Body of pancreas (tissue), 4 donors: ENCODE measurements around the gene TMEM91.
"Not testable (repeated sequence)": the region's sequence is repeated elsewhere in the genome, so short reads cannot be mapped to it uniquely, and the experiment has no call there.

Experiments used
- CTCF ChIP-seq, 7 experiments: fragments of 450-650 bp in 4 of 7; fragments of 200-600 bp in 3 of 7; sonication (generic) in 3 of 7; IDR thresholded peaks; one replicate each; pipeline ENCODE4 v1.5.1; 2016 to 2019; ENCODE audit warnings: antibody characterized with exemption in 7 of 7
- POLR2A ChIP-seq, 3 donors: fragments of 450-650 bp; IDR thresholded peaks; one replicate each; pipeline ENCODE4 v1.6.1; 2016; ENCODE audit warnings: antibody characterized with exemption in 3 of 3, mild to moderate bottlenecking in 2 of 3

- not testable (repeated sequence) for TF ChIP-seq CTCF, POLR2A (IDR thresholded peaks at IDR 0.05)
Measured at GRCh38 chr19:41408846-41409245, 32.5 kb downstream of the TMEM91 start.
